Panc1 (cell line): Measurements from ENCODE around the gene RCSD1. TPM values are rescaled to one million over a fixed set of nuclear protein-coding genes. Genes with fewer than 3 reads are reported as not detected.

Experiments
- ATAC-seq: fragments of 200-7000 bp; cut with Tn5 transposase; 2 replicates; pipeline ENCODE4 v1.9.1; 2020; ENCODE audit warnings: mild to moderate bottlenecking, moderate library complexity
- BruUV-seq: library from RNA; stranded (reverse); fragments of 400-500 nt; replicated peaks from 2 replicates; lab custom pipeline; 2021; lab: Mats Ljungman, UMichigan
- CTCF ChIA-PET: fragments of 300-600 bp; sonication (Branson Sonifier 250); formaldehyde crosslinking; loops from one replicate; lab custom pipeline; 2022; ENCODE audit warnings: antibody characterized with exemption; lab: Charles Lee
- POLR2A ChIA-PET: fragments of 300-600 bp; sonication (Branson Sonifier 250); formaldehyde crosslinking; loops from one replicate; lab custom pipeline; 2022; ENCODE audit warnings: antibody characterized with exemption; lab: Charles Lee
- DNase-seq: peaks from one replicate; pipeline ENCODE4 v3.0.0-alpha.2; 2010; ENCODE audit warnings: low read depth, low spot score
- H3K27ac ChIP-seq: 2 replicates; pipeline ENCODE4 v1.5.1; 2011; ENCODE audit warnings: mild to moderate bottlenecking, low read length, inconsistent platforms
- H3K27me3 ChIP-seq: fragments of 200-500 bp; sonication (Bioruptor generic); 2 replicates; pipeline ENCODE4 v1.6.0; 2014; ENCODE audit warnings: low read length, inconsistent platforms; ENCODE audit not compliant: control insufficient read depth, insufficient read depth
- H3K36me3 ChIP-seq: fragments of 200-500 bp; sonication (Bioruptor generic); 2 replicates; pipeline ENCODE4 v1.5.1; 2014; ENCODE audit warnings: inconsistent platforms, mild to moderate bottlenecking, low read length, moderate library complexity; ENCODE audit not compliant: control insufficient read depth, insufficient read depth
- H3K4me1 ChIP-seq: 2 replicates; pipeline ENCODE4 v1.5.1; 2011; ENCODE audit warnings: inconsistent platforms, mild to moderate bottlenecking, low read length, moderate library complexity; ENCODE audit not compliant: control insufficient read depth, insufficient read depth
- H3K4me3 ChIP-seq, 2 experiments: 2 replicates each; pipeline ENCODE4 v1.5.1; 2011 to 2012; ENCODE audit warnings: low read depth in 2 of 2, low read length in 2 of 2, mild to moderate bottlenecking in 2 of 2, inconsistent platforms in 1 of 2, moderate library complexity in 1 of 2
- H3K9me3 ChIP-seq: fragments of 200-500 bp; sonication (Bioruptor generic); 2 replicates; pipeline ENCODE4 v1.5.1; 2014; ENCODE audit warnings: low read depth, mild to moderate bottlenecking, inconsistent platforms, low read length, moderate library complexity; ENCODE audit not compliant: control insufficient read depth, insufficient read depth
- POLR2AphosphoS5 ChIP-seq: IDR thresholded peaks from 2 replicates; pipeline ENCODE4 v1.6.1; 2012; ENCODE audit warnings: mild to moderate bottlenecking, low read depth, low read length, moderate library complexity
- REST ChIP-seq, 2 experiments: IDR thresholded peaks; 2 replicates each; pipeline ENCODE4 v1.6.1; 2011 to 2012; ENCODE audit warnings: low read depth in 2 of 2, control low read depth in 1 of 2, low read length in 1 of 2, mild to moderate bottlenecking in 1 of 2, moderate library complexity in 1 of 2; ENCODE audit not compliant: insufficient read depth in 1 of 2
- SIN3A ChIP-seq: IDR thresholded peaks from 2 replicates; pipeline ENCODE4 v1.6.1; 2012; ENCODE audit warnings: low read depth, mild to moderate bottlenecking, low read length, moderate library complexity, borderline replicate concordance; ENCODE audit not compliant: insufficient read depth
- TCF7L2 ChIP-seq: IDR thresholded peaks from 2 replicates; pipeline ENCODE4 v1.6.1; 2011; ENCODE audit warnings: mild to moderate bottlenecking, low read depth, low read length, inconsistent platforms
- in situ Hi-C: cut with HindIII; loops from 2 replicates; pipeline ENCODE4 v1.10.0; 2016; ENCODE audit warnings: low sequenced_read_pairs, low pct_unique_long_range_greater_than_20kb
- intact Hi-C: fragments of 100-400 bp; cut with micrococcal nuclease; formaldehyde crosslinking; loops from one replicate; pipeline ENCODE4 v1.10.0; 2022; ENCODE audit not compliant: unreplicated experiment
- total RNA-seq: library from RNA; stranded (reverse); gene quantifications from one replicate; pipeline ENCODE4 v1.2.1, GENCODE V29; 2021; ENCODE audit not compliant: unreplicated experiment
- TF ChIP-seq, protein P1 (sequence below): fragments of 450-650 bp; IDR thresholded peaks from 2 replicates; pipeline ENCODE4 v1.5.1; 2017; ENCODE audit warnings: mild to moderate bottlenecking

The RCSD1 gene
- total RNA-seq, 1 experiment from 2014 or later: 1.4 TPM

- intact Hi-C loops: no loop called here
- no peaks in the 10 kb centered on the region for H3K36me3 ChIP-seq
- ATAC-seq: no peak
- TF ChIP-seq REST (IDR thresholded peaks at IDR 0.05; ENCODE audit: insufficient read depth in 1 of 2, low read depth in 2 of 2, low read length in 1 of 2) (no peak), SIN3A (no peak), POLR2AphosphoS5 (no peak)
- in situ Hi-C loops: no loop called here
- H3K4me1 ChIP-seq: peaks cover 5% of the 10 kb centered on the region; the same call in 1 of the 2 replicates
- CTCF ChIA-PET: no interaction called here
- POLR2A ChIA-PET: no interaction called here
- H3K4me3 ChIP-seq: no peak overlapping the region
- DNase-seq: no peak
- no peak overlapping the region for H3K27ac ChIP-seq
- no peaks in the 10 kb centered on the region for H3K9me3 ChIP-seq
- BruUV-seq: no TSS peak
- H3K27me3 ChIP-seq: no peaks in the 10 kb centered on the region
Observed at GRCh38 chr1:167667536-167667935, 37.5 kb downstream of the RCSD1 start.

GRCh38 chr1:167668108-167668507, 38.1 kb downstream of the RCSD1 start:
- Histone ChIP-seq H3K27me3 (no peaks in the 10 kb centered on the region), H3K4me1 (peaks cover under 1% of the 10 kb centered on the region; the same call in 1 of the 2 replicates), H3K36me3 (no peaks in the 10 kb centered on the region), H3K27ac (no peak overlapping the region), H3K4me3 (no peak overlapping the region), H3K9me3 (no peaks in the 10 kb centered on the region)
- ChIA-PET POLR2A (no interaction called here), CTCF (no interaction called here)
- no peak for DNase-seq
- no peak for ATAC-seq
- no peak for TF ChIP-seq REST (IDR thresholded peaks at IDR 0.05; ENCODE audit: insufficient read depth in 1 of 2, low read depth in 2 of 2, low read length in 1 of 2)
- no peak for TF ChIP-seq TCF7L2
- no peak for TF ChIP-seq SIN3A
- TF ChIP-seq, protein P1, sequence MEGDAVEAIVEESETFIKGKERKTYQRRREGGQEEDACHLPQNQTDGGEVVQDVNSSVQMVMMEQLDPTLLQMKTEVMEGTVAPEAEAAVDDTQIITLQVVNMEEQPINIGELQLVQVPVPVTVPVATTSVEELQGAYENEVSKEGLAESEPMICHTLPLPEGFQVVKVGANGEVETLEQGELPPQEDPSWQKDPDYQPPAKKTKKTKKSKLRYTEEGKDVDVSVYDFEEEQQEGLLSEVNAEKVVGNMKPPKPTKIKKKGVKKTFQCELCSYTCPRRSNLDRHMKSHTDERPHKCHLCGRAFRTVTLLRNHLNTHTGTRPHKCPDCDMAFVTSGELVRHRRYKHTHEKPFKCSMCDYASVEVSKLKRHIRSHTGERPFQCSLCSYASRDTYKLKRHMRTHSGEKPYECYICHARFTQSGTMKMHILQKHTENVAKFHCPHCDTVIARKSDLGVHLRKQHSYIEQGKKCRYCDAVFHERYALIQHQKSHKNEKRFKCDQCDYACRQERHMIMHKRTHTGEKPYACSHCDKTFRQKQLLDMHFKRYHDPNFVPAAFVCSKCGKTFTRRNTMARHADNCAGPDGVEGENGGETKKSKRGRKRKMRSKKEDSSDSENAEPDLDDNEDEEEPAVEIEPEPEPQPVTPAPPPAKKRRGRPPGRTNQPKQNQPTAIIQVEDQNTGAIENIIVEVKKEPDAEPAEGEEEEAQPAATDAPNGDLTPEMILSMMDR: no peak
- TF ChIP-seq POLR2AphosphoS5: no peak
- in situ Hi-C loops (no loop called here), intact Hi-C loops (no loop called here)
- no TSS peak for BruUV-seq
